ENCODE results near the gene PANK1.

PANK1 gene

GRCh38 chr10:89666138-89666537 is 21.1 kb upstream of the PANK1 start:
- H3K36me3 ChIP-seq (ENCODE audit: control insufficient read depth, insufficient read depth, low read length) = no peaks in the 10 kb centered on the region

GRCh38 chr10:89665302-89665701 is 20.3 kb upstream of the PANK1 start:
- Histone ChIP-seq H3K27me3 (ENCODE audit: control insufficient read depth, insufficient read depth, low read length) (no peaks in the 10 kb centered on the region), H3K9ac (ENCODE audit: low read depth, low read length) (no peak overlapping the region), H3K4me1 (ENCODE audit: control insufficient read depth, insufficient read depth, low read length) (no peaks in the 10 kb centered on the region), H3K36me3 (ENCODE audit: control insufficient read depth, insufficient read depth, low read length) (no peaks in the 10 kb centered on the region), H3K9me3 (ENCODE audit: control insufficient read depth, insufficient read depth, low read length) (no peaks in the 10 kb centered on the region), H3K4me3 (ENCODE audit: low read depth, low read length) (no peak overlapping the region)

More at GRCh38 chr10:89666138-89666537, 21.1 kb upstream of the PANK1 start:
- no peaks in the 10 kb centered on the region for H3K27me3 ChIP-seq (ENCODE audit: control insufficient read depth, insufficient read depth, low read length)
- no peaks in the 10 kb centered on the region for H3K9me3 ChIP-seq (ENCODE audit: control insufficient read depth, insufficient read depth, low read length)
- H3K9ac ChIP-seq (ENCODE audit: low read depth, low read length) = no peak overlapping the region
- no peaks in the 10 kb centered on the region for H3K4me1 ChIP-seq (ENCODE audit: control insufficient read depth, insufficient read depth, low read length)
- no peak overlapping the region for H3K4me3 ChIP-seq (ENCODE audit: low read depth, low read length)

- Histone ChIP-seq H3K4me1 (ENCODE audit: control insufficient read depth, insufficient read depth, low read length) (no peaks in the 10 kb centered on the region), H3K9me3 (ENCODE audit: control insufficient read depth, insufficient read depth, low read length) (no peaks in the 10 kb centered on the region), H3K4me3 (ENCODE audit: low read depth, low read length) (no peak overlapping the region), H3K36me3 (ENCODE audit: control insufficient read depth, insufficient read depth, low read length) (no peaks in the 10 kb centered on the region), H3K27me3 (ENCODE audit: control insufficient read depth, insufficient read depth, low read length) (no peaks in the 10 kb centered on the region), H3K9ac (ENCODE audit: low read depth, low read length) (no peak overlapping the region)
These were observed 19.2 kb upstream of the PANK1 start for GRCh38 chr10:89664203-89664602.

- no peaks in the 10 kb centered on the region for H3K9me3 ChIP-seq (ENCODE audit: control insufficient read depth, insufficient read depth, low read length)
- no peaks in the 10 kb centered on the region for H3K4me1 ChIP-seq (ENCODE audit: control insufficient read depth, insufficient read depth, low read length)
- no peaks in the 10 kb centered on the region for H3K36me3 ChIP-seq (ENCODE audit: control insufficient read depth, insufficient read depth, low read length)
- no peaks in the 10 kb centered on the region for H3K27me3 ChIP-seq (ENCODE audit: control insufficient read depth, insufficient read depth, low read length)
- no peak overlapping the region for H3K9ac ChIP-seq (ENCODE audit: low read depth, low read length)
- H3K4me3 ChIP-seq (ENCODE audit: low read depth, low read length) = no peak overlapping the region
These were observed 18.1 kb upstream of the PANK1 start for GRCh38 chr10:89663144-89663543.

- no peak overlapping the region for H3K9ac ChIP-seq (ENCODE audit: low read depth, low read length)
- no peaks in the 10 kb centered on the region for H3K9me3 ChIP-seq (ENCODE audit: control insufficient read depth, insufficient read depth, low read length)
- no peaks in the 10 kb centered on the region for H3K4me1 ChIP-seq (ENCODE audit: control insufficient read depth, insufficient read depth, low read length)
- H3K4me3 ChIP-seq (ENCODE audit: low read depth, low read length) = no peak overlapping the region
- no peaks in the 10 kb centered on the region for H3K27me3 ChIP-seq (ENCODE audit: control insufficient read depth, insufficient read depth, low read length)
- H3K36me3 ChIP-seq (ENCODE audit: control insufficient read depth, insufficient read depth, low read length) = no peaks in the 10 kb centered on the region
These were observed 17.6 kb upstream of the PANK1 start for GRCh38 chr10:89662596-89662995.

GRCh38 chr10:89659143-89660131 is 14.4 kb upstream of the PANK1 start:
- H3K4me1 ChIP-seq (ENCODE audit: control insufficient read depth, insufficient read depth, low read length) = no peaks in the 10 kb centered on the region
- peaks cover 2% of the 10 kb centered on the region for H3K9me3 ChIP-seq (ENCODE audit: control insufficient read depth, insufficient read depth, low read length)
- no peaks in the 10 kb centered on the region for H3K36me3 ChIP-seq (ENCODE audit: control insufficient read depth, insufficient read depth, low read length)
- H3K27me3 ChIP-seq (ENCODE audit: control insufficient read depth, insufficient read depth, low read length) = no peaks in the 10 kb centered on the region
- no peak overlapping the region for H3K9ac ChIP-seq (ENCODE audit: low read depth, low read length)
- H3K4me3 ChIP-seq (ENCODE audit: low read depth, low read length) = no peak overlapping the region

- Histone ChIP-seq H3K9ac (ENCODE audit: low read depth, low read length) (no peak overlapping the region), H3K27me3 (ENCODE audit: control insufficient read depth, insufficient read depth, low read length) (no peaks in the 10 kb centered on the region), H3K9me3 (ENCODE audit: control insufficient read depth, insufficient read depth, low read length) (peaks cover 2% of the 10 kb centered on the region), H3K36me3 (ENCODE audit: control insufficient read depth, insufficient read depth, low read length) (no peaks in the 10 kb centered on the region), H3K4me1 (ENCODE audit: control insufficient read depth, insufficient read depth, low read length) (no peaks in the 10 kb centered on the region), H3K4me3 (ENCODE audit: low read depth, low read length) (no peak overlapping the region)
These were observed 12.3 kb upstream of the PANK1 start for GRCh38 chr10:89657302-89657701.

GRCh38 chr10:89655722-89656121 is 10.7 kb upstream of the PANK1 start:
- Histone ChIP-seq H3K4me3 (ENCODE audit: low read depth, low read length) (no peak overlapping the region), H3K9ac (ENCODE audit: low read depth, low read length) (no peak overlapping the region), H3K36me3 (ENCODE audit: control insufficient read depth, insufficient read depth, low read length) (no peaks in the 10 kb centered on the region), H3K9me3 (ENCODE audit: control insufficient read depth, insufficient read depth, low read length) (peaks cover 2% of the 10 kb centered on the region), H3K4me1 (ENCODE audit: control insufficient read depth, insufficient read depth, low read length) (no peaks in the 10 kb centered on the region), H3K27me3 (ENCODE audit: control insufficient read depth, insufficient read depth, low read length) (no peaks in the 10 kb centered on the region)

- Histone ChIP-seq H3K9ac (ENCODE audit: low read depth, low read length) (no peak overlapping the region), H3K36me3 (ENCODE audit: control insufficient read depth, insufficient read depth, low read length) (no peaks in the 10 kb centered on the region)
These were observed 8.4 kb upstream of the PANK1 start for GRCh38 chr10:89653410-89653869.

GRCh38 chr10:89652806-89653370 is 7.8 kb upstream of the PANK1 start:
- H3K27me3 ChIP-seq (ENCODE audit: control insufficient read depth, insufficient read depth, low read length) = no peaks in the 10 kb centered on the region
- H3K9ac ChIP-seq (ENCODE audit: low read depth, low read length) = no peak overlapping the region
- H3K9me3 ChIP-seq (ENCODE audit: control insufficient read depth, insufficient read depth, low read length) = peaks cover 2% of the 10 kb centered on the region
- H3K4me3 ChIP-seq (ENCODE audit: low read depth, low read length) = no peak overlapping the region
- H3K36me3 ChIP-seq (ENCODE audit: control insufficient read depth, insufficient read depth, low read length) = no peaks in the 10 kb centered on the region
- H3K4me1 ChIP-seq (ENCODE audit: control insufficient read depth, insufficient read depth, low read length) = no peaks in the 10 kb centered on the region

More at GRCh38 chr10:89653410-89653869, 8.4 kb upstream of the PANK1 start:
- no peaks in the 10 kb centered on the region for H3K4me1 ChIP-seq (ENCODE audit: control insufficient read depth, insufficient read depth, low read length)
- peaks cover 2% of the 10 kb centered on the region for H3K9me3 ChIP-seq (ENCODE audit: control insufficient read depth, insufficient read depth, low read length)
- H3K4me3 ChIP-seq (ENCODE audit: low read depth, low read length) = no peak overlapping the region
- H3K27me3 ChIP-seq (ENCODE audit: control insufficient read depth, insufficient read depth, low read length) = no peaks in the 10 kb centered on the region

GRCh38 chr10:89651916-89652573 is 7.0 kb upstream of the PANK1 start:
- Histone ChIP-seq H3K9me3 (ENCODE audit: control insufficient read depth, insufficient read depth, low read length) (peaks cover 2% of the 10 kb centered on the region), H3K4me3 (ENCODE audit: low read depth, low read length) (no peak overlapping the region), H3K36me3 (ENCODE audit: control insufficient read depth, insufficient read depth, low read length) (no peaks in the 10 kb centered on the region), H3K9ac (ENCODE audit: low read depth, low read length) (no peak overlapping the region), H3K4me1 (ENCODE audit: control insufficient read depth, insufficient read depth, low read length) (no peaks in the 10 kb centered on the region), H3K27me3 (ENCODE audit: control insufficient read depth, insufficient read depth, low read length) (no peaks in the 10 kb centered on the region)
